Suprapubic skin (tissue), 3 donors: ENCODE measurements around the gene CFAP77.

Source experiments
- CTCF ChIP-seq, 2 donors: fragments of 200-600 bp in 1 of 2; fragments of 450-650 bp in 1 of 2; sonication (generic) in 1 of 2; IDR thresholded peaks; one replicate each; pipeline ENCODE4 v1.5.1; 2016 to 2019; ENCODE audit warnings: antibody characterized with exemption in 2 of 2, mild to moderate bottlenecking in 1 of 2, moderate library complexity in 1 of 2
- EP300 ChIP-seq: sonication (generic); formaldehyde crosslinking; IDR thresholded peaks from one replicate; pipeline ENCODE4 v1.6.1; 2017; ENCODE audit warnings: antibody characterized with exemption

- TF ChIP-seq CTCF (IDR thresholded peaks at IDR 0.05) (no peak), EP300 (no peak)
These were observed 46.2 kb downstream of the CFAP77 start for GRCh38 chr9:132456241-132456640.
